Activated T-cell treated with anti-CD3 and anti-CD28 coated beads for 1 hour (primary cell): ENCODE results near the gene LIM2.

Experiments used
- DNase-seq: peaks from one replicate; pipeline ENCODE4 v3.0.0-alpha.2; 2020; ENCODE audit warnings: low read depth

The LIM2 gene

DNA sequence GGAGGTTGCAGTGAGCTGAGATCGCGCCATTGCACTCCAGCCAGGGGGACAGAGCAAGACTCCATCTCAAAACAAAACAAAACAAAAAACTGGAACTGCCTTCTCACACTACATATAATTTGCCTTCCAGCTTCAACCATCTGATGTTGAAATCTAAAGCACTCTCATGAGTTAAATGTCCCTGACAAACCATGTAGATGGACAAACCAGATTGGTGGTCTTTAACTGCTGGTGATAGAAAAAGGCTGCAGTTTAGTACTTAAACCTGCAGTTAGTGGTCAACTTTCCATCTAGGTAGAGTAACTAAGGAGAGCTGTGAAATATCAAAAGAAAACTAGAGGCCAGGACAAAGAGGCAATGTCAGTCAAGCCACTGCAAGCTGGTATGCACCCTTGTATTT lies 8.4 kb upstream of the LIM2 start:
- no peak for DNase-seq

DNA sequence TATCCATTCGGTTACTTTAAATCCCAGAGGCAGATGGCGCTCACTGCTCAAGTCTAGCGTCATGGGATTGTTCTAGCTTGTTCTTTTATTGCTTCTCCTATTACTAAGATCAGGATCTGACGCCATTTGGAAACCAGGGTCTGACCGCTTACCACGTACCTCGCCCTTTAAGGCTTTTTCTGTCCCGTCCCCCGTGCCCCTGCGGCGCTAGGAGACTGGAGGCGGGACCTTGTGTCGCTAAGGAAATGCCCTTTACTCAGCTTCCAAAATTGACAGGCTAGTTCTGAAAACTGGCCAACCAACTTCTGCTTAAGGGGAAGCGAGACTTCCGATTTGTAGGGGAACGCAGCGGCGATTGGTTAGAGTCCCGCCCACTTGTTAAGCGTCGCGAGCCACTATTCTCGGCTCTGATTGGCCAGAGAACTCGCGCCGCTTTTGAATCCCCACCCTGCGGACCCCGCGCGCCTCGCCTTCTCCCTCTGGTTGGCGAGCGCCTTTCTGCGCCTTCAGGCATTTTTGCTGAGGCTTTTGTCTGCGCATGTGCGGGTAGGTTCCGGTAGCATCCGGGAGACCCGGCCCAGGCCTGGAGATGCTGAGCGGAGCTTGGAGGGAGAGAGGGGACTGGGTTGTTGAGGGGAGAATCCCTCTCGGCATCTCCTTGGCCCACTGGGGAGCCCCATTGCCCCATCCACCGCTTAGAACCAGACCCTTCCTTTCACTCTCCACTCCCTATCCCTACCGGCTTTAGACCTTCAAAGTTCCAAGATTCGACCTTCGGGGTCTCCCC lies 6.5 kb upstream of the LIM2 start:
- DNase-seq: peak; percentile 70

DNA sequence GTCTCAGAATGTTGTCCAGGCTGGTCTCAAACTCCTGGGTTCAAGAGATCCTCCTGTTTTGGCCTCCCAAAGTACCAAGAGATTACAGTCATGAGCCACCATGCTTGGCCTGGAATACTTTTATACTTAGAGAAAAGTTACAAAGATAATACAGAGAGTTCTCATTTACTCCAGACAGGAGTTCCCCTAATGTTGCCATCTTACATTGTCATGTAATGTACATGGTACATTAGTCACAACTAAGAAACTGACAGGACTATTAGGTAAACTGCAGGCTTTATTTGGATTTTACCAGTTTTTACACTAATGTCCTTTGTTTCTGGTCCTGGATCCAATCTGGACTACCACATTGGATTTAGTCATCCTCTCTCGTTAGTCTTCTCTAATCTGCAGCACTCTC lies 4.9 kb upstream of the LIM2 start:
- no peak for DNase-seq

DNA sequence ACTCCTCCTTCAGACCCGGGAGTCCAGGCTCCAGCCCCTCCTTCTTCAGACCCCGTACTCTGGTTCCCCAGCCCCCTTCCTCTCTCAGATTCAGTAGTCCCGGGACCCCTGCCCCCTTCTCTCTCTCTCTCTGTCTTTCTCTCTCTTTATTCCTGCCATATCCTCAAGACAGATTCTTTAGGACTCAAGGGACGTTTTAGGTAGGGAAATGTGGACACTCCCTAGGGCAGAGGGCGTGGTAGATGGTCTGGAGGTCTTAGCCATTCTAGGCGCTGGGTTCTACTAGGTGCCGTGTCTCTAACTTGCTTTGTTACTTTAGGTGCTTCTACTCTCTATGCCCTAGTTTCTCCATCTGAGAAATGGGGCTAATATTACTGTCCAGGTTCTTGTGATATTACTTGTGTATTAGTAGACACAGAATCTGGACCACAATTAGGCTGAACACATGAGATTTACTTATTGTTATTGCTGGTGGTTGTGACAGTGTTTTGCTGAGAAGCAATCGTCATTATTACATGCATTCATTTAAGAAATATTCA lies 3.4 kb upstream of the LIM2 start:
- DNase-seq: no peak

- DNase-seq: no peak
Measured at GRCh38 chr19:51389143-51389542, 1.4 kb upstream of the LIM2 start.

GRCh38 chr19:51386882-51387520 lies 773 bp downstream of the LIM2 start:
- DNase-seq: no peak

DNA sequence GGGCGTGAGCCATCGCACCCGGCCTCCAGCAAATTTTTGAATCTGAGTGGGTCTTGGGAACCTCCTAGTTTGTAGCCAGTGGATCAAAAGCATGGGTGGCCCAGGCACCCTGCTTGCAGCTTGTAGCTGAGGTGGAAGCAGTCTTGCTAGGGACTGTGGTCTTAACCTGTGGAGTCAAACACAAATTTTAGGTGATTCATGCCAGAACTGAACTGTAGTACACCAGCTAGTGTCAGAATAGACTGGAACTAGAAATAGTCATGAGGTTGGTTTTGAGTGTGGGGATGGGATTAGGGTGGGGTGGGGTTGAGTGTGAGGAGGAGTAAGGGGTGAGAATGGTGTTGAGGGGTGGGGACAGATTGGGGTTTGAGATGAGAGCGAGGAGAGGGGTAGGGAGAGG lies 5.8 kb downstream of the LIM2 start:
- no peak for DNase-seq

DNA sequence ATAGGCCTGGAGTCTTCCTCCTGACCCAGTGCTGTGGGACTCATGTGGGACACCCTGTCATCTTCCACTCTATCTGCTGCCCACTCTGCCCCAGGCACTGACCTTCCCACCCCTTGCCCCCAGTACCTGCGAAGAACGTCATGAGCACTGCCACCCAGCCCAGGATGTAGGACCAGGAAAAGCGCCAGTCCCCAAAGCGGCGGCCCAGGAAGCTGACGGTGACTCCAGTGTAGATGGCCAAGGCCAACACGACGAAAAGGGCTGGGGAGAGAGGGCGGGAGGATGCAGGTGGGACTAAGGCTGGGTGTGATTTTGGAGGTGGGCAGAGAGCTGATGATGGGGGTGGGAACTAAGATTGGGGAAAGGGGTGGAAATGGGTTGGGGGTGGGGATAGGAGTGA lies 7.4 kb downstream of the LIM2 start:
- DNase-seq: no peak

- no peak for DNase-seq
Measured at GRCh38 chr19:51377422-51377821, 10.4 kb downstream of the LIM2 start.

DNA sequence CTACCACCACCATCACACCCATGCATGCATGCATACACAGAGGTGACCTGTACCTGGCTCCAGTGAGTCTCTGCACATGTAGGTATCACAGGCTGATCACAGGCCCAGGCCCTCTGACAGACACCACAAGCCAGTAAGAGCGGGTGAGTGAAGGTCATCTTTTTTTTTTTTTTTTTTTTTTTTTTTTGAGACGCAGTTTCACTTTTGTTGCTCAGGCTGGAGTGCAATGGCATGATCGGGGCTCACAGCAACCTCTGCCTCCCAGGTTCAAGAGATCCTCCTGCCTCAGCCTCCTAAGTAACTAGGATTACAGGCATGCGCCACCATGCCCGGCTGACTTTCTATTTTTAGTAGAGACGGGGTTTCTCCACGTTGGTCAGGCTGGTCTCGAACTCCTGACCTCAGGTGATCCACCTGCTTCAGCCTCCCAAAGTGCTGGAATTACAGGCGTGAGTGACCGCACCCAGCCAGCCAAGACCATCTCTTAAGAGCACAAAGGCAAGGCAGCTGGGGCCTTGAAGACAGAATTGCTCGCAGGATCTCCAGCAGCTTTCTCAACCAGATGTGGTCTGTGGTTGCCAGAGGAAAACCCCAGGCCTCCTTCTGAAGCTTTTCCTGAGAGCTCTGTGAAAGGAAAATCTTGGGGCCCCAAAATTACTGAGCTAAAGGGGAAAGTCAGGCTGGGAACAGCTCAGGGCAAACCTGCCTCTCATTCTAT lies 12.1 kb downstream of the LIM2 start:
- no peak for DNase-seq

GRCh38 chr19:51372649-51373504 lies 14.9 kb downstream of the LIM2 start, which contains the start of gene NKG7:
NKG7 (minus strand) TSS chr19:51372654; CDS start chr19:51372535, 119 bp downstream.
- DNase-seq: peak; percentile 51

DNA sequence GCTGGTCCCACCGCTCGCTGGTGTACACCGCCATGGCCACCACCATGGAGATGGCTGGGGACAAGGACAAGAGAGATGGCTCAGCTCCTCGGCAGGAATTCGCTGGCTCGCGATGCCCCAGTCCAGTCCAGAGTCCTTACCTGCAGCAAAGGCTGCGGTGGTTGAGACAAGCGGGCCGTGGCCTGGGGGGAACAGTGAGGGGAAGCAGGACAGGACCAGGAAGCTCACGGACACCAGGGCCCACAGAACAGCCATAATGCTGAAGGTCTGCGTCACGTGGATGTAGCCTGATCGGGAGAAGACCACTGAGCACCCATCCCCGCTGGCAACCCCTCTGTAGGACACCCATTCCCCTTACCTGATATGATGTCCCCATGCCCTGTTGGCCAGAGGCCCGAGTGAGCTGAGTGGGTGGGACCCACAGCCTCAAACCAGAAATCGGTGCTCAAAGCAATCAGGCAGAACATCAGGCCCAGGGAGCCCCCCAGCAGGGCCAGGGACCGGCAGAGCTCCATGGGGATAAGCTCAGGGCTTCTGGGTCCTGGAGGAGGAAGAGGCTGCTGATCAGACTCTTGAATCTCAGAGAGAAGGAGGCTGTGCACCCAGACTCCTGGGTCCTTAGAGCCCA lies 15.6 kb downstream of the LIM2 start:
- DNase-seq: no peak

GRCh38 chr19:51371186-51371690 lies 16.5 kb downstream of the LIM2 start:
- no peak for DNase-seq

- no peak for DNase-seq
Measured at GRCh38 chr19:51370230-51370629, 17.5 kb downstream of the LIM2 start.

GRCh38 chr19:51368366-51369282 lies 19.1 kb downstream of the LIM2 start, which contains the start of gene CLDND2:
CLDND2 (minus strand) TSS chr19:51369003; CDS start chr19:51368577, 426 bp downstream.
- no peak for DNase-seq

DNA sequence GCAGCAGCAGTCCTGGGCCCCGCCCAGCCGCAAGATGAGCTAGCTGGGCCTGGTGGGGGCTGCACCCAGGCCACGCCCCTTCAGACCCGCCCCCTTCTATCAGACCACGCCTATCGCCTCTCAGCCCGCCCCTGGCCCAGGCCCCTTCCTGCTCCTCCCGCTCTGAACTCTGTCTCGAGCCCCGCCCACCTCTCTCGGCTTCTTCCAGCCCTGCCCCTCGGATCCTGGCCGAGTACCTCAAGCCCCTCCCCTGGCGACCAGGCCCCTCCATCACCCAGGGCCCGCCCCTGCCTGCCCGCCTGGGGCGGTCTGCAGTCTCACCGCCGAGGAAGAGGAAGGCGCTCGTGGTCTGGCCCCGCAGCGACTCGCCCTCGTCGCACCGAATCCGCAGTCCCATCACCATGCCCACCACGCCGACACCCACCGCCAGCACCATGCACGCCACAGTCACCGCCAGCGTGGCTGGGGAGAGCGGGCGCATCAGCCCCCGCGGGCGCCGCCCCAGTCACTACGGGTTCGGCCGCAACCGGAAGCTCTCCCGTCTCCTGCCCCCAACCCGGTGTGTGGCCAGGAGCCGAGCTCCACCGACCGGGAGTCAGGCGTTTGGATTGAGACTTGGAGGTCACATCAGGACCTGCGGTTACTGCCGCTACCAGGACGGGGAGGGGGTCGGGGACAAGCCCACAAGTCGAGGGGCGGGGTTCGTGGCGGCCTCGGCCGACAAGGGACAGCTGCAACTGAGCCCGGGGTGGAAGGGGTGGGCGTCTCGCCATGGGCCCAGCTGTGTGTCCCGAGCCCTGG lies 20.0 kb downstream of the LIM2 start:
- DNase-seq: peak; percentile 93

DNA sequence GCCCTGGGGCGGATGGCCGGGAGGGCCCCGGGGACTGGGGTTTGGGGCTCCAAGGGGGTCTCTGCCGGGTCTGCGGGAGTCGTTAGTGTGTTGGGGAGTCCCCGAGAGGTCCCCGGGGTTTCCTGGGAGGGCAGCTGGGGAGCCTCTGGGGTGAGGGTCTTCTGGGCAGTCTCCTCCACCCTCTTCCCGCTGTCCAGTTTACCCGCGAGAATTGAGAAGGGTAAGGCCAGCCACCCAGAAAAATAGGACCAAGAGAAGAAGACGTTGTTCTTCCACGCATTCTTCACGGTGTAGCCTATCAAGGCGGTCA lies 20.6 kb downstream of the LIM2 start:
- no peak for DNase-seq

- peak; percentile 87 for DNase-seq
Measured at GRCh38 chr19:51366389-51367254, 21.2 kb downstream of the LIM2 start.
